ENCODE results near the gene RC3H1. TPM values are rescaled to one million over a fixed set of nuclear protein-coding genes. Genes with fewer than 3 reads are reported as not detected.

RC3H1 gene
- total and polyA plus RNA-seq, 2 of the 8 experiments (the other 6 are each of a cell fraction or from before 2014, with no cell fraction given) = 7.4 to 32.2 TPM

GRCh38 chr1:174068000-174068399 is 45.8 kb upstream of the RC3H1 start:
- no peak overlapping the region for H3K4me3 ChIP-seq (ENCODE audit: extremely low read depth in 1 of 4, insufficient read depth in 2 of 4, low read depth in 3 of 4, low read length in 4 of 4)
- H3K56ac ChIP-seq (replicated peaks; ENCODE audit: insufficient read length, low read depth, low read length) = no peak overlapping the region
- no peak overlapping the region for H4K5ac ChIP-seq (ENCODE audit: insufficient read length, low read depth, low read length)
- no peaks in the 10 kb centered on the region for H4K20me1 ChIP-seq (replicated peaks in 1 of 2; ENCODE audit: control insufficient read depth in 1 of 2, insufficient read depth in 2 of 2, low read length in 2 of 2)
- H2BK5ac ChIP-seq (ENCODE audit: low read depth, low read length) = no peak overlapping the region
- no peak overlapping the region for H4K91ac ChIP-seq (replicated peaks; ENCODE audit: insufficient read length, low read length)
- no peaks in the 10 kb centered on the region for H3K9me3 ChIP-seq (ENCODE audit: insufficient read depth in 2 of 2, low read depth in 1 of 2, low read length in 1 of 2)
- H3K27me3 ChIP-seq (replicated peaks in 1 of 4; ENCODE audit: control insufficient read depth in 3 of 4, extremely low read depth in 1 of 4, insufficient read depth in 3 of 4, low read length in 3 of 4) = no peaks in the 10 kb centered on the region
- POLR2A ChIA-PET (ENCODE audit: partially characterized antibody) = interaction anchor here (0.6 to 1.4 kb wide), 3 partner anchors 11 to 133 kb away, joined by 3 read pairs; partner anchors contain the start of gene RC3H1
- H3K79me1 ChIP-seq (ENCODE audit: low read depth, low read length) = no peaks in the 10 kb centered on the region
- no peak overlapping the region for H3K4me2 ChIP-seq (ENCODE audit: insufficient read depth in 1 of 2, low read depth in 2 of 2, low read length in 2 of 2)
- H2BK120ac ChIP-seq (replicated peaks; ENCODE audit: low read depth, low read length) = no peak overlapping the region
- no peaks in the 10 kb centered on the region for H3K79me2 ChIP-seq (ENCODE audit: control insufficient read depth in 1 of 2, insufficient read depth in 2 of 2, low read length in 2 of 2)
- TF ChIP-seq RXRA (IDR thresholded peaks at IDR 0.05; ENCODE audit: insufficient read depth, low read depth, low read length) (no peak), MAX (IDR thresholded peaks at IDR 0.05) (no peak), EZH2 (IDR thresholded peaks at IDR 0.05; ENCODE audit: low read depth, low read length, severe bottlenecking) (no peak), CTBP2 (IDR thresholded peaks at IDR 0.05; ENCODE audit: borderline replicate concordance, insufficient read depth, insufficient read length, low read length) (no peak)
- no peak overlapping the region for H2BK15ac ChIP-seq (ENCODE audit: low read length)
- 88% methylated on average over 1 of the region's 1 CpG; no CpG with 5 or more reads in 1 of the 2 experiments for WGBS, 2 experiments (ENCODE audit: extremely low coverage in 1 of 2, insufficient coverage in 1 of 2, insufficient read length in 1 of 2, insufficient replicate concordance in 2 of 2, low coverage in 1 of 2, low lambda C conversion rate in 2 of 2, missing lambda C conversion rate in 1 of 2)
- H3K23ac ChIP-seq (ENCODE audit: insufficient read length) = no peak overlapping the region
- no peak overlapping the region for H2BK20ac ChIP-seq (ENCODE audit: low read length)
- no peak overlapping the region for H3K4ac ChIP-seq (replicated peaks; ENCODE audit: insufficient read length, low read depth, low read length)
- no peak overlapping the region for H2AK5ac ChIP-seq (ENCODE audit: low read depth, low read length)
- CTCF ChIA-PET (ENCODE audit: partially characterized antibody) = interaction anchor here (0.9 to 1.7 kb wide), 5 partner anchors 10 to 624 kb away, joined by 3 to 5 read pairs (median 4); no protein-coding TSS in a partner anchor
- FAIRE-seq (no peak), DNase-seq (ENCODE audit: low read depth in 1 of 2, low spot score in 2 of 2) (no peak)
- no peak overlapping the region for H2BK12ac ChIP-seq (ENCODE audit: low read depth, low read length)
- 0 out of 2 replicates have a peak overlapping the region, but pooled peaks have one; percentile 56 for H2AFZ ChIP-seq (ENCODE audit: low read length)
- H3K36me3 ChIP-seq (ENCODE audit: control insufficient read depth in 2 of 4, insufficient read depth in 4 of 4, low read length in 3 of 4) = no peaks in the 10 kb centered on the region
- no peaks in the 10 kb centered on the region for H3K23me2 ChIP-seq (ENCODE audit: low read depth, low read length)
- H3K9ac ChIP-seq (replicated peaks in 1 of 4; ENCODE audit: extremely low read depth in 1 of 4, low read depth in 3 of 4, low read length in 3 of 4) = no peak overlapping the region
- H3K27ac ChIP-seq (ENCODE audit: low read depth, low read length) = no peak overlapping the region
- no peak overlapping the region for H3K14ac ChIP-seq (ENCODE audit: insufficient read length)
- no peaks in the 10 kb centered on the region for H3K4me1 ChIP-seq (replicated peaks in 1 of 4; ENCODE audit: control insufficient read depth in 3 of 4, insufficient read depth in 4 of 4, low read length in 3 of 4)
- no peak overlapping the region for H3K18ac ChIP-seq (ENCODE audit: extremely low read depth, low read length)
- H4K8ac ChIP-seq (ENCODE audit: extremely low read depth, insufficient read depth, low read length) = no peak overlapping the region

Measured in H1 (cell line).